HG03520 (cell line): ENCODE data around the gene XPNPEP3.
"Not testable (repeated sequence)": the region's sequence is repeated elsewhere in the genome, so short reads cannot be mapped to it uniquely, and the experiment has no call there.

ENCODE experiments used
- ATAC-seq: cut with Tn5 transposase; IDR thresholded peaks from one replicate; pipeline ENCODE4 v1.9.1; 2021; ENCODE audit warnings: mild to moderate bottlenecking, moderate library complexity; ENCODE audit not compliant: unreplicated experiment

Gene XPNPEP3

GRCh38 chr22:40855979-40856512 is 902 bp upstream of the XPNPEP3 start:
- ATAC-seq = peak; percentile 23

- no peak for ATAC-seq
Observed at GRCh38 chr22:40857309-40857855, 434 bp downstream of the XPNPEP3 start.

GRCh38 chr22:40862013-40862412 is 5.1 kb downstream of the XPNPEP3 start, which contains the start of gene DNAJB7:
TSS of gene DNAJB7 (minus strand) at chr22:40862113. CDS start at chr22:40861994, 119 bp downstream.
- no peak for ATAC-seq

GRCh38 chr22:40862537-40862936 is 5.6 kb downstream of the XPNPEP3 start:
- no peak for ATAC-seq

DNA sequence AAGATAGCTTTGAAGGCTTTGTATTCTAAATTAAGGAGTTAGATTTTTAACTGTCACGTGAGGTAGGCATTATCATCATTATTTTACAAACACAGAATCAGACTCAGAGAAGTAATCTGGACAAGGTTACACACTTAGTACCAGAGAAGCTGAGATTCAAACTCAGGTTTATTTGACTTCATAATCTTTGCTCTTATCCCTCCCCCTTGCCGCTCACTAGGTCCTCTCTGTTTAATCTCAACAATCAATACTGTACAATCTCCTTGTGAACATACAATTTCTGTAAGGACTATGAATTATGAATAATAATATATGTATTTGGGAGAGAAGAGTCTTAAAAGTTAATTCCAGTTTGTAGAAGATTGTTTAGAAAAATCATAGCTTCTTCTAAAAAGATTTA is 10.2 kb downstream of the XPNPEP3 start:
- no peak for ATAC-seq

GRCh38 chr22:40868379-40868778 is 11.4 kb downstream of the XPNPEP3 start:
- not testable (repeated sequence) for ATAC-seq

DNA sequence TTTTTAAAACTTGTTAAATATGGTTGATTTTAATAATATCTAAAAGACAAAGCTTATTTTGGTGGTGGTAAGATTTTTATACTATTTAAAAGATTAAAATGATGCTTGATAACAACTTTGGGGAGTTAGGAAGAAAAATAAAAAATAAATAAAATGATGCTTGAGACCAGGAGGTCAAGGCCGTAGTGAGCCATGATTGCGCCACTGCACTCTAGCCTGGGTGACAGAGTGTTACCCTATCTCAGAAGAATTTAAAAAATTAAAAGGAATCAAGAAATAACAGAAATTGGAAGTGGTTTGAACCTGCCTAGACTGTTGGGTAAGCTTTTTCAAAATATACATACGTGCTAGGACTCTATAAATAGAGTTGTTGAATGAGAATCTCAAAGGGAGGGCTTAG is 17.1 kb downstream of the XPNPEP3 start:
- ATAC-seq = no peak

- ATAC-seq = no peak
Observed at GRCh38 chr22:40875111-40875510, 18.2 kb downstream of the XPNPEP3 start.

GRCh38 chr22:40876907-40877306 is 20.0 kb downstream of the XPNPEP3 start:
- no peak for ATAC-seq

DNA sequence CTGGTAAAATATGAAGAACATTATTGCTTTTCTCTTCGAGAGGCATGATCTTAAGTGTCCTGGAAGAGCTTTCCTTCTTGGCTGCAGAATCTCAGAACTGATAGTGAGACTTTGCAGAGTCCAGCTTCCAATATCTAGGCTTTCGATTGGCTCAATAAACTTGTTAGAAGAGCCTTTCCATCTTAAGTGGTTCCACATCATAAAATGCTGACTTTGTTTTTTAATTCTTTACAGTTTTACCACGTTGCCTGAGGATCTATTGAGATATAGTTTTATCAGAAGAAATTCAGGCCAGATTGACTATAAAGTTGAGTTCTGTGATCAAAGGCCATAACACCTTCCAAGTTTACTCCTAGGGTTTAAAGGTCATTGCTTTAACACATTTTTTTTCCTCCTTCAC is 20.5 kb downstream of the XPNPEP3 start:
- ATAC-seq = no peak

DNA sequence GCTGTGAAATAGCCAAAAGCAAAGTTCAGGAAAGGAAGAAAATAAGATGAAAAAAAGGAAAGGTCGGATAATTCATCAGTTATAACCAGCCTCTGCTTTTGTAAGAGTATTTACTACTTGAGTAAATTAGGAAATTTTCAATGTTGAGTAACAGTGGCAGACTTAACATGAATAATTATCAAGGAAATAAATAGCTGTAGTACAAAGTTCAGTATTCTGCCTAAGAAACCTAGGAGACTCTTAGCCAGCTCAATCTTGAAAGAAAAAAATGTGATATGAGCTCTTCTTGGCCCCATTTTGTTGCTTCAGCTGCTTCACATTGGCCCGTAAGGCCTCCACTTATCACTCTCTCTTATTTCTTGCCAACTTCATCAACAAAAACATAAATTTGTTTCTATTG is 22.0 kb downstream of the XPNPEP3 start:
- no peak for ATAC-seq

DNA sequence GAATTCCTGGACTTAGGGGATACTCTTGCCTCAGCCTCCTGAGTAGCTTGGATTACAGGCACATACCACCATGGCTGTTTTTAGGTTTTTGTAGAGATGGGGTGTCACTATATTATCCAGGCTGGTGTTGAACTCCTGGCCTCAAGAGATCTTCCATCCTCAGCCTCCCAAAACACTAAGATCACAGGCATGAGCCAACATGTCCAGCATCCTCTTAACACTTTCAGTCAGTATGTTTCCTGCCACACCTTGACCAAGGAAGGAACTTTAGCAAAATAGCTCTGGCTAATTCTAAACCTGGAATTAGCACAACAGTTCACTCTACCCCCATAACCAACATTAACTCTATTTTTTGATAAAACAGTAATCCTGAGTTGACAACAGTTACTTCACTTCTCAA is 32.2 kb downstream of the XPNPEP3 start:
- ATAC-seq = no peak

DNA sequence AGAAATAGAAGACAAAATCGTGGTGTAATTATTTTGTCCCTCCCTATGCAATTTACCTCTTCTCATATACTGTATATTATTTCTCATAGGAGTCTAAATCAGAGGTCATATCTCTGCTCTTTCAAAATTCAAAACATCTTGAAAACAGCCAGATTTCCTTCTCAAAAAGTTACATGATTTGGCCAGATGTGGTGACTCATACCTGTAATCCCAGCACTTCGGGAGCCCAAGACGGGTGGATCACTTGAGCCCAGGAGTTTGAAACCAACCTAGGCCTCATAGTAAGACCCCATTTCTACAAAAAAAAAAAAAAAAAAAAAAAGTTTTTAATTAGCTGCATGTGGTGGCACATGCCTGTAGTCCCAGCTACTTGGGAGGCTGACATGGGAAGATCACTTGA is 33.9 kb downstream of the XPNPEP3 start:
- no peak for ATAC-seq

- no peak for ATAC-seq
Observed at GRCh38 chr22:40894417-40894816, 37.5 kb downstream of the XPNPEP3 start.

- ATAC-seq = no peak
Observed at GRCh38 chr22:40898850-40899357, 42.0 kb downstream of the XPNPEP3 start.

GRCh38 chr22:40904101-40904500 is 47.2 kb downstream of the XPNPEP3 start:
- no peak for ATAC-seq

- ATAC-seq = no peak
Observed at GRCh38 chr22:40908895-40909294, 51.9 kb downstream of the XPNPEP3 start.

- ATAC-seq = no peak
Observed at GRCh38 chr22:40911772-40912171, 54.8 kb downstream of the XPNPEP3 start.

- ATAC-seq = not testable (repeated sequence)
Observed at GRCh38 chr22:40912987-40913386, 56.0 kb downstream of the XPNPEP3 start.

DNA sequence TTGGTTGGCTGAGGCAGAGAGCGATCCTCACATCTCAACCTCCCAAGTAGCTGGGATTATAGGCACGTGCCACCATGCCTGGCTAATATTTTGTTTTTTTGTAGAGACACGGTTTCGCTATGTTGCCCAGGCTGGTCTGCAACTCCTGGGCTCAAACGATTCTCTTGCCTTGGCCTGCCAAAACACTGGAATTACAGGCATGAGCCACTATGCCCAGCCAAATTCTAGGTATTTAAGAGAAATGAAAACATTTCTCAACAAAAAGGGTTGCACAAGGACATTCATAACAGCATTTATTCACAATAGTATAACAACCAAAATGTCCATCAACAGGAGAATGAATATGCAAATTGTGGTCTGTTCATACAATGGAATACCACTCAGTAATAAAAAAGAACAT is 62.5 kb downstream of the XPNPEP3 start:
- ATAC-seq = no peak

- ATAC-seq = no peak
Observed at GRCh38 chr22:40920526-40920925, 63.6 kb downstream of the XPNPEP3 start.

DNA sequence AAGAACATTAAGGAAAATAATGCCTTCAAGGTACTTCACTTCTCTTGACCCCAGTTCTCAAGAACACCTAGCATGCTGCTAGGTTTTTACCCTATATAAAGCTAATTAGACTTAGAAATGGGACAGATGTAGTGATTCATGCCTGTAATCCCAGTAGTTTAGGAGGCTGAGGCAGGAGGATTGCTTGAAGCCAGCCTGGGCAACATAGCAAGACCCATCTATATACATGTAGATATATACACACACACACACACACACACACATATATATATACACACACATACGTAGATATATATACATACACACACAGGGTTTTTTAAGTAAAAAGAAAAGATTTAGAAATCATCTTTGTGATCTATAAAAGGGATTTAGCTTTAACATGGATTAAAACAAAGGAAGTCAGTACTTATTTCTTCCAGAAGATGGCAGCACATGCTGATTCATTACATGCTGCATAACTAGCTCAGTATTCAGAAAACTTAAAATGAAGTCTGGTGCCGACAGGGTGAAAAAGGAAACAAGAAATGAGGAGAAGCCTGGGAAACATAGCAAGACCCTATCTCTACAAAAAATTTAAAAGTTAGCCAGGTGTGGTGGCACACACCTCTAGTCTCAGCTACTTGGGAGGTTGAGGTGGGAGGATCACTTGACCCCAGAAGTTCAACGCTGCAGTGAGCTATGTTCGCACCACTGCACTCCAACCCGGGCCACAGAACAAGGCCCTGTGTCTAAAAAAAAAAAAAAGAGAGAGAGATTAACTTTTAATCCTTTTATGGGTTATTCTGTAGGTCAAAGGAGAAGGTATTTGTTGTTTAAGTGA is 65.7 kb downstream of the XPNPEP3 start:
- no peak for ATAC-seq
